ENCODE measurements around the gene PLD1. TPM values are rescaled to one million over a fixed set of nuclear protein-coding genes. Genes with fewer than 3 reads are reported as not detected.

PLD1 gene
- total RNA-seq, 5 donors from 2014 or later (not counting 1 experiment from before 2014, with no cell fraction given) = 1.8 to 3.9 (median 3.2) TPM

- Mint-ChIP-seq H3K27me3 (peaks cover 5 to 13% of the 10 kb centered on the region in 2 donors), H3K4me3 (no peak overlapping the region), H3K9me3 (no peaks in the 10 kb centered on the region), H3K4me1 (no peaks in the 10 kb centered on the region), H3K36me3 (no peaks in the 10 kb centered on the region), H3K27ac (no peak overlapping the region)
- DNase-seq (no peak), ATAC-seq (replicated peaks in 1 of 4) (no peak)
- H3K4me1 ChIP-seq (ENCODE audit: control insufficient read depth in 1 of 2, extremely low read depth in 1 of 2, insufficient read depth in 2 of 2, low read length in 2 of 2) = no peaks in the 10 kb centered on the region
- 65% methylated on average over 3 of the region's 6 CpGs for WGBS (ENCODE audit: insufficient coverage)
- H3K9me3 ChIP-seq = no peaks in the 10 kb centered on the region
- H3K36me3 ChIP-seq (ENCODE audit: control insufficient read depth in 2 of 2, extremely low read depth in 1 of 2, insufficient read depth in 1 of 2, low read length in 1 of 2) = no peaks in the 10 kb centered on the region
- H3K27ac ChIP-seq (ENCODE audit: low read length) = no peak overlapping the region
- no peaks in the 10 kb centered on the region for H3K27me3 ChIP-seq (replicated peaks in 1 of 2; ENCODE audit: control insufficient read depth in 2 of 2, extremely low read depth in 1 of 2, insufficient read depth in 2 of 2, low read length in 1 of 2)
- ChIA-PET POLR2A (no interaction called here), CTCF (no interaction called here)
- H3K4me3 ChIP-seq (ENCODE audit: control insufficient read depth in 1 of 2, extremely low read depth in 1 of 2, low read length in 1 of 2) = no peak overlapping the region
Measured at GRCh38 chr3:171838218-171838720, 28.0 kb upstream of the PLD1 start.

GRCh38 chr3:171837698-171838097 lies 27.4 kb upstream of the PLD1 start:
- Mint-ChIP-seq H3K9me3 (no peaks in the 10 kb centered on the region), H3K27ac (no peak overlapping the region), H3K36me3 (no peaks in the 10 kb centered on the region), H3K4me1 (no peaks in the 10 kb centered on the region), H3K27me3 (peaks cover 5 to 13% of the 10 kb centered on the region in 2 donors), H3K4me3 (no peak overlapping the region)
- CTCF ChIA-PET = no interaction called here
- POLR2A ChIA-PET = no interaction called here
- Histone ChIP-seq H3K4me3 (ENCODE audit: control insufficient read depth in 1 of 2, extremely low read depth in 1 of 2, low read length in 1 of 2) (no peak overlapping the region), H3K9me3 (no peaks in the 10 kb centered on the region), H3K27ac (ENCODE audit: low read length) (no peak overlapping the region), H3K27me3 (replicated peaks in 1 of 2; ENCODE audit: control insufficient read depth in 2 of 2, extremely low read depth in 1 of 2, insufficient read depth in 2 of 2, low read length in 1 of 2) (no peaks in the 10 kb centered on the region), H3K36me3 (ENCODE audit: control insufficient read depth in 2 of 2, extremely low read depth in 1 of 2, insufficient read depth in 1 of 2, low read length in 1 of 2) (no peaks in the 10 kb centered on the region), H3K4me1 (ENCODE audit: control insufficient read depth in 1 of 2, extremely low read depth in 1 of 2, insufficient read depth in 2 of 2, low read length in 2 of 2) (no peaks in the 10 kb centered on the region)
- ATAC-seq (replicated peaks in 1 of 4) = no peak
- no peak for DNase-seq

- no peaks in the 10 kb centered on the region for H3K9me3 ChIP-seq
- WGBS (ENCODE audit: insufficient coverage) = 100% methylated on average over 2 of the region's 3 CpGs
- H3K27me3 Mint-ChIP-seq = peaks cover 5 to 13% of the 10 kb centered on the region in 2 donors
- no peaks in the 10 kb centered on the region for H3K9me3 Mint-ChIP-seq
- H3K4me3 Mint-ChIP-seq = no peak overlapping the region
- H3K36me3 Mint-ChIP-seq = no peaks in the 10 kb centered on the region
- H3K27ac Mint-ChIP-seq = no peak overlapping the region
- no peak overlapping the region for H3K4me3 ChIP-seq (ENCODE audit: control insufficient read depth in 1 of 2, extremely low read depth in 1 of 2, low read length in 1 of 2)
- H3K27me3 ChIP-seq (replicated peaks in 1 of 2; ENCODE audit: control insufficient read depth in 2 of 2, extremely low read depth in 1 of 2, insufficient read depth in 2 of 2, low read length in 1 of 2) = no peaks in the 10 kb centered on the region
- no peaks in the 10 kb centered on the region for H3K4me1 Mint-ChIP-seq
- ATAC-seq (replicated peaks in 1 of 4) (no peak), DNase-seq (no peak)
- ChIA-PET CTCF (no interaction called here), POLR2A (no interaction called here)
- no peaks in the 10 kb centered on the region for H3K4me1 ChIP-seq (ENCODE audit: control insufficient read depth in 1 of 2, extremely low read depth in 1 of 2, insufficient read depth in 2 of 2, low read length in 2 of 2)
- no peak overlapping the region for H3K27ac ChIP-seq (ENCODE audit: low read length)
- H3K36me3 ChIP-seq (ENCODE audit: control insufficient read depth in 2 of 2, extremely low read depth in 1 of 2, insufficient read depth in 1 of 2, low read length in 1 of 2) = no peaks in the 10 kb centered on the region
Measured at GRCh38 chr3:171836855-171837254, 26.6 kb upstream of the PLD1 start.

- Mint-ChIP-seq H3K9me3 (no peaks in the 10 kb centered on the region), H3K4me3 (no peak overlapping the region), H3K4me1 (no peaks in the 10 kb centered on the region), H3K36me3 (no peaks in the 10 kb centered on the region), H3K27me3 (peaks cover 4 to 12% of the 10 kb centered on the region in 2 donors), H3K27ac (no peak overlapping the region)
- no peak overlapping the region for H3K27ac ChIP-seq (ENCODE audit: low read length)
- H3K36me3 ChIP-seq (ENCODE audit: control insufficient read depth in 2 of 2, extremely low read depth in 1 of 2, insufficient read depth in 1 of 2, low read length in 1 of 2) = no peaks in the 10 kb centered on the region
- DNase-seq (no peak), ATAC-seq (replicated peaks in 1 of 4) (no peak)
- H3K27me3 ChIP-seq (replicated peaks in 1 of 2; ENCODE audit: control insufficient read depth in 2 of 2, extremely low read depth in 1 of 2, insufficient read depth in 2 of 2, low read length in 1 of 2) = no peaks in the 10 kb centered on the region
- H3K9me3 ChIP-seq = no peaks in the 10 kb centered on the region
- H3K4me1 ChIP-seq (ENCODE audit: control insufficient read depth in 1 of 2, extremely low read depth in 1 of 2, insufficient read depth in 2 of 2, low read length in 2 of 2) = no peaks in the 10 kb centered on the region
- WGBS (ENCODE audit: insufficient coverage) = 58% methylated on average over 2 of the region's 2 CpGs
- POLR2A ChIA-PET = no interaction called here
- no peak overlapping the region for H3K4me3 ChIP-seq (ENCODE audit: control insufficient read depth in 1 of 2, extremely low read depth in 1 of 2, low read length in 1 of 2)
- CTCF ChIA-PET = interaction anchor here in 1 of 2 donors (1.2 kb wide), 1 partner anchor 59 kb away, joined by 3 read pairs; no protein-coding TSS in a partner anchor
Measured at GRCh38 chr3:171835613-171836012, 25.3 kb upstream of the PLD1 start.

GRCh38 chr3:171835116-171835515 lies 24.8 kb upstream of the PLD1 start:
- Mint-ChIP-seq H3K9me3 (no peaks in the 10 kb centered on the region), H3K4me1 (no peaks in the 10 kb centered on the region), H3K27ac (no peak overlapping the region), H3K27me3 (peaks cover 3 to 10% of the 10 kb centered on the region in 2 donors), H3K4me3 (no peak overlapping the region), H3K36me3 (no peaks in the 10 kb centered on the region)
- WGBS (ENCODE audit: insufficient coverage) = 100% methylated on average over 4 of the region's 5 CpGs
- no peak overlapping the region for H3K27ac ChIP-seq (ENCODE audit: low read length)
- DNase-seq (no peak), ATAC-seq (replicated peaks in 1 of 4) (no peak)
- no peaks in the 10 kb centered on the region for H3K9me3 ChIP-seq
- no peak overlapping the region for H3K4me3 ChIP-seq (ENCODE audit: control insufficient read depth in 1 of 2, extremely low read depth in 1 of 2, low read length in 1 of 2)
- ChIA-PET CTCF (interaction anchor here in 1 of 2 donors (1.2 kb wide), 1 partner anchor 59 kb away, joined by 3 read pairs; no protein-coding TSS in a partner anchor), POLR2A (no interaction called here)
- peaks cover 0 to under 1% of the 10 kb centered on the region in 2 experiments for H3K27me3 ChIP-seq (replicated peaks in 1 of 2; ENCODE audit: control insufficient read depth in 2 of 2, extremely low read depth in 1 of 2, insufficient read depth in 2 of 2, low read length in 1 of 2)
- H3K4me1 ChIP-seq (ENCODE audit: control insufficient read depth in 1 of 2, extremely low read depth in 1 of 2, insufficient read depth in 2 of 2, low read length in 2 of 2) = no peaks in the 10 kb centered on the region
- no peaks in the 10 kb centered on the region for H3K36me3 ChIP-seq (ENCODE audit: control insufficient read depth in 2 of 2, extremely low read depth in 1 of 2, insufficient read depth in 1 of 2, low read length in 1 of 2)

GRCh38 chr3:171834461-171834801 lies 24.1 kb upstream of the PLD1 start:
- Histone ChIP-seq H3K36me3 (ENCODE audit: control insufficient read depth in 2 of 2, extremely low read depth in 1 of 2, insufficient read depth in 1 of 2, low read length in 1 of 2) (no peaks in the 10 kb centered on the region), H3K4me1 (ENCODE audit: control insufficient read depth in 1 of 2, extremely low read depth in 1 of 2, insufficient read depth in 2 of 2, low read length in 2 of 2) (no peaks in the 10 kb centered on the region), H3K27me3 (replicated peaks in 1 of 2; ENCODE audit: control insufficient read depth in 2 of 2, extremely low read depth in 1 of 2, insufficient read depth in 2 of 2, low read length in 1 of 2) (peaks cover 0 to 4% of the 10 kb centered on the region in 2 experiments), H3K4me3 (ENCODE audit: control insufficient read depth in 1 of 2, extremely low read depth in 1 of 2, low read length in 1 of 2) (no peak overlapping the region), H3K27ac (ENCODE audit: low read length) (no peak overlapping the region), H3K9me3 (no peaks in the 10 kb centered on the region)
- no peak for ATAC-seq (replicated peaks in 1 of 4)
- Mint-ChIP-seq H3K4me1 (peaks cover 0 to 2% (median 0%) of the 10 kb centered on the region in 3 donors), H3K27ac (no peak overlapping the region), H3K4me3 (no peak overlapping the region), H3K27me3 (peaks cover 3 to 10% of the 10 kb centered on the region in 2 donors), H3K36me3 (no peaks in the 10 kb centered on the region), H3K9me3 (no peaks in the 10 kb centered on the region)
- ChIA-PET POLR2A (interaction anchor here in 1 of 2 donors (0.8 kb wide), 1 partner anchor 12 kb away, joined by 3 read pairs; no protein-coding TSS in a partner anchor), CTCF (interaction anchor here in 1 of 2 donors (0.7 to 1.7 kb wide), 12 partner anchors 20 to 785 kb away, joined by 3 to 9 read pairs (median 4); partner anchors contain the start of gene PLD1)
- DNase-seq = no peak
- 100% methylated on average over 3 of the region's 5 CpGs for WGBS (ENCODE audit: insufficient coverage)

All from T-cell (primary cell).